GM12801 (cell line): ENCODE measurements around the gene MLNR.

Experiments used
- TF ChIP-seq, protein P1 (sequence below): IDR thresholded peaks from one replicate; pipeline ENCODE4 v1.5.1; 2011; ENCODE audit warnings: control low read depth; ENCODE audit not compliant: insufficient read length; ENCODE audit errors: extremely low read depth

The MLNR gene, protein sequence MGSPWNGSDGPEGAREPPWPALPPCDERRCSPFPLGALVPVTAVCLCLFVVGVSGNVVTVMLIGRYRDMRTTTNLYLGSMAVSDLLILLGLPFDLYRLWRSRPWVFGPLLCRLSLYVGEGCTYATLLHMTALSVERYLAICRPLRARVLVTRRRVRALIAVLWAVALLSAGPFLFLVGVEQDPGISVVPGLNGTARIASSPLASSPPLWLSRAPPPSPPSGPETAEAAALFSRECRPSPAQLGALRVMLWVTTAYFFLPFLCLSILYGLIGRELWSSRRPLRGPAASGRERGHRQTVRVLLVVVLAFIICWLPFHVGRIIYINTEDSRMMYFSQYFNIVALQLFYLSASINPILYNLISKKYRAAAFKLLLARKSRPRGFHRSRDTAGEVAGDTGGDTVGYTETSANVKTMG

GRCh38 chr13:49220036-49220855 is at the start of gene MLNR:
MLNR (plus strand) TSS chr13:49220338; CDS start chr13:49220338, 0 bp downstream.
- TF ChIP-seq, protein P1, sequence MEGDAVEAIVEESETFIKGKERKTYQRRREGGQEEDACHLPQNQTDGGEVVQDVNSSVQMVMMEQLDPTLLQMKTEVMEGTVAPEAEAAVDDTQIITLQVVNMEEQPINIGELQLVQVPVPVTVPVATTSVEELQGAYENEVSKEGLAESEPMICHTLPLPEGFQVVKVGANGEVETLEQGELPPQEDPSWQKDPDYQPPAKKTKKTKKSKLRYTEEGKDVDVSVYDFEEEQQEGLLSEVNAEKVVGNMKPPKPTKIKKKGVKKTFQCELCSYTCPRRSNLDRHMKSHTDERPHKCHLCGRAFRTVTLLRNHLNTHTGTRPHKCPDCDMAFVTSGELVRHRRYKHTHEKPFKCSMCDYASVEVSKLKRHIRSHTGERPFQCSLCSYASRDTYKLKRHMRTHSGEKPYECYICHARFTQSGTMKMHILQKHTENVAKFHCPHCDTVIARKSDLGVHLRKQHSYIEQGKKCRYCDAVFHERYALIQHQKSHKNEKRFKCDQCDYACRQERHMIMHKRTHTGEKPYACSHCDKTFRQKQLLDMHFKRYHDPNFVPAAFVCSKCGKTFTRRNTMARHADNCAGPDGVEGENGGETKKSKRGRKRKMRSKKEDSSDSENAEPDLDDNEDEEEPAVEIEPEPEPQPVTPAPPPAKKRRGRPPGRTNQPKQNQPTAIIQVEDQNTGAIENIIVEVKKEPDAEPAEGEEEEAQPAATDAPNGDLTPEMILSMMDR: no peak

- TF ChIP-seq, protein P1: no peak
Measured at GRCh38 chr13:49171359-49171758, 48.8 kb upstream of the MLNR start.

DNA sequence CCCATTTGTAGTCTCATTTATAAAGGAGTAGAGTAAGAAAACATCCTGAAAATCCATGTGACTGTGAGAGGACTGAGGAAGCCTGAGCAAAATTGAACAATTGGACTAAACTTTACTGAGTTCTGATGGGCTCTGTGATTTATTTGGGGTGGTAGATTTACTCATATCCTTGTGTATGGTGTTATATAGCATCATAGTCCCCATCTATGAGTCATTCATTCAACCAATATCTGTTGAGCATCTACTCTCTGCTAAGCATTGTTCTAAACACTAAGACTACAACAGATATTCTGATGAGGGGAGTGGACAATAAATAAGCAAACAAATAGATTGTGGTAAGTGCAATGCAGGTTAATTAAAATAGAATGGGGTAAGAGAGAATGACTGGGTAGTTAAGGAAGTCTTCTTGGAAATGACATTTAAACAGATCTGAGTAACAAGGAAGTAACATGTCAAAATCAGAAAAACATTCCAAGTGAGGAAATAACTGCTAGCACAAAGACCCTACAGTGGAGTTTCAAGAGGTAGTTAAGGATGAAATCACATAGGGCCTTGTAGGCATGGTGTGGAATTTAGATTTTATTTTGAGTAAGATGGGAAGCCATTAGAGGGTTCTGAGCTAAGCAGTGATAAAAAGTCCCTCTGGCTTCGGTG is 36.3 kb upstream of the MLNR start:
- TF ChIP-seq, protein P1: no peak

DNA sequence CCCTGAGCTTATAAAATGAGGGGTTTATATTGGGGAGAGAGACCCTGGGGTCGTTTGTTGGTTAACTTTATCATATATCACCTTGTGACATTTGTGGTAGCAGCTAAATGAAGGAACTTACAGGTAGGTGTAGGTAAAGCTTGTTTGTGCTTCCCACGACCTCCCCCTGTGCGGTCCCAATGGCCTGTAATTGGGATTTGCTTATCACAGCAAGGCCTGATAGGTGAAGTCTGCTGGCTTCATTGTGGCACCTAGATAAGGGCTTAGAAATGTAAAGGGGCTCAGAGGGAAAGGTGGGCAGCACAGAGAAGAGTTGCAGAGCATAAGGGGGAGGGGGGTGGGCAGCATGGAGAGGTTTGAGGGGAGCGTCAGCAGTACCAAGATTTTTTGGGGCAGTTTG is 35.5 kb upstream of the MLNR start:
- TF ChIP-seq, protein P1: no peak

GRCh38 chr13:49185264-49185663 is 34.9 kb upstream of the MLNR start:
- TF ChIP-seq, protein P1: no peak

DNA sequence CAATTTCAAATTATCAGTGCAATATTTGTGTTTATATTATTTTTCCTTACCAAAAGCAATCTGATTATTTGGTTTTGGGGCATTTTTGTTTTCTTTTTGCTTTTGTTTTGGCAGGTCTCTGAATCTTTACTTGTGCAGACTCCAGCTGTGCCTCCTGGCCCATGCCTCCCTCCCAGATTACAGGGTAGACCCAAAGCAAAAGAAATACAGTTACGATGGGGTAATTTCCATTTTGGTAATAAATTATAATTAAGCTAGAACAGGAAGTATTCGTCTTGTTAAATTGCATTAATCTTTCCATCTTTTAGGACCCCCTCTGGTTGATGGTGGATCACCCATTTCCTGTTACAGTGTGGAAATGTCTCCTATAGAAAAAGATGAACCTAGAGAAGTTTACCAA is 29.2 kb upstream of the MLNR start:
- TF ChIP-seq, protein P1: no peak

DNA sequence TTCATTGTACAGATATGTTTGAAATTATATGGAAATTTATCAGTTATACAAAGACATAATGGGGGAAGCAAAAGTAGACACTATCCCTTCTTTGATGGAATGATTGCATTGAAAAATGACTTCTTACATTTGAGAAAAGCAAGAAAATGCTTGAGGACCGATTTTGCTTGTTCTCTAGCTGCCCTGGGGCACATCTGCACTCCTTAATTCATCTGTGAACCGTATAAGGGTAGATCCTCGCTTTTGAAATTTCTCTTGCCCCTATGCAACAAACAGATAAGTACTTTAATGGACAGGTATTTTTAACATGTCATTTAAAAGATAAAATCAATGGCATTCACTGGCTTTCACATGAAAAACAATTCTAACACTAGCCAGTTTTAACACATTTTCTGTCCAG is 13.5 kb upstream of the MLNR start:
- TF ChIP-seq, protein P1: no peak
